Heart left ventricle (tissue), 16 donors: ENCODE measurements around the gene ASTE1. TPM values are rescaled to one million over a fixed set of nuclear protein-coding genes. Genes with fewer than 3 reads are reported as not detected.

Source experiments
- ATAC-seq, 4 donors: fragments of 200-7000 bp; cut with Tn5 transposase; one replicate each; pipeline ENCODE4 v1.9.1; 2020 to 2022; ENCODE audit warnings: moderate library complexity in 4 of 4, mild to moderate bottlenecking in 3 of 4, moderate number of reproducible peaks in 1 of 4
- DNase-seq, 5 donors: peaks; one replicate each; pipeline ENCODE4 v3.0.0-alpha.2; 2020
- H3K27ac ChIP-seq, 12 donors: fragments of 200-600 bp; sonication (generic) in 4 of 12; one replicate each; pipeline versions ENCODE4 v1.5.0 to v1.8.0; 2016 to 2022; ENCODE audit warnings: mild to moderate bottlenecking in 2 of 12
- H3K27me3 ChIP-seq, 9 donors: fragments of 200-600 bp; sonication (generic) in 2 of 9; one replicate each; pipeline versions ENCODE4 v1.5.1 to v1.8.0; 2016 to 2022; ENCODE audit warnings: mild to moderate bottlenecking in 3 of 9
- H3K36me3 ChIP-seq, 9 donors: fragments of 200-600 bp; sonication (generic) in 2 of 9; one replicate each; pipeline versions ENCODE4 v1.5.0 to v1.8.0; 2018 to 2022; ENCODE audit warnings: mild to moderate bottlenecking in 2 of 9
- H3K4me1 ChIP-seq, 12 donors: fragments of 200-600 bp; sonication (generic) in 4 of 12; one replicate each; pipeline versions ENCODE4 v1.5.0 to v1.8.0; 2016 to 2022; ENCODE audit warnings: mild to moderate bottlenecking in 3 of 12
- H3K4me3 ChIP-seq, 12 donors: fragments of 200-600 bp; sonication (generic) in 4 of 12; one replicate each; pipeline versions ENCODE4 v1.5.0 to v1.8.0; 2017 to 2022; ENCODE audit warnings: mild to moderate bottlenecking in 9 of 12, moderate library complexity in 4 of 12
- H3K9me3 ChIP-seq, 12 donors: fragments of 200-600 bp; sonication (generic) in 4 of 12; one replicate each; pipeline versions ENCODE4 v1.5.0 to v1.8.0; 2016 to 2022; ENCODE audit warnings: mild to moderate bottlenecking in 1 of 12
- CTCF ChIP-seq, 12 donors: fragments of 200-600 bp; sonication (generic) in 4 of 12; IDR thresholded peaks; one replicate each; pipeline versions ENCODE4 v1.5.0 to v1.8.0; 2018 to 2022; ENCODE audit warnings: antibody characterized with exemption in 12 of 12, mild to moderate bottlenecking in 5 of 12
- POLR2A ChIP-seq, 2 donors: fragments of 450-650 bp; IDR thresholded peaks; one replicate each; pipeline ENCODE4 v1.6.1; 2017; ENCODE audit warnings: antibody characterized with exemption in 2 of 2, mild to moderate bottlenecking in 2 of 2, moderate library complexity in 2 of 2
- WGBS, 4 donors: extraction: QIAGEN DNeasy Blood & Tissue Kit in 2 of 4; methylation state at CpG; one replicate each; pipeline versions ENCODE4 v1.1.5 to v1.1.7; 2013 to 2018; 5-methylcytosine and 5-hydroxymethylcytosine counted together
- intact Hi-C, 10 donors: fragments of 100-400 bp; cut with DNase I; formaldehyde crosslinking; loops; one replicate each; pipeline versions ENCODE4 v1.11.1 to v1.14.2; 2022
- polyA plus RNA-seq, 2 donors: library from polyadenylated mRNA; stranded (reverse); fragments of 200-250 nt; gene quantifications; one replicate each; pipeline ENCODE4 v1.2.3, GENCODE V29; 2013
- total RNA-seq, 9 donors: library from RNA; depleted of rRNA in 2 of 9; stranded (reverse); fragments of >200 nt in 2 of 9; fragmentation: NEBNext Ultra II Directional in 3 of 9; extraction: Animal tissue kit (Norgen Biotek cat#: 25700) in 3 of 9; gene quantifications; one replicate each; pipeline versions ENCODE4 v1.1.0 to v1.2.4, GENCODE V29; 2016 to 2023
- donor health status: ischemic (EF 13 %, LVEDD 7.1; RV severe dilation, severe dysfunction).
- donor health status: healthy with polysubstance abuse.
- donor health status: DM: no; HTN: yes; CAD: no.
- donor health status: DM: no; HTN: no; CAD: no.
- donor health status: ischemic (EF 25% LVEDD 6.9; RV normal size, moderate dysfunction).
- donor health status: ischemic (EF 25% LVEDD 5.7; RV mildly dilated, moderate dysfunction).
- donor health status: healthy.
- donor health status: DM: yes; HTN: yes; CAD: no.
- donor health status: ischemic (EF 35%, LVEDD 5.7; RV mildly dilated, moderate dysfunction).
- donor health status: nonischemic (EF 11% LVEDD 7.7; RV severe dilation, severe dysfunction).
- donor health status: DM: yes; HTN: yes; CAD: no.
- donor health status: PGD.
- donor health status: ischemic (EF 29% LVEDD 5.4; RV normal size, mild dysfunction).
- donor health status: nonischemic (EF 23%, LVEDD 6.1; RV moderate dilation, normal function).

ASTE1 gene
- total and polyA plus RNA-seq, 11 donors = 1.4 to 5.7 (median 3.1) TPM

- Histone ChIP-seq H3K4me3 (no peak overlapping the region), H3K27me3 (no peaks in the 10 kb centered on the region), H3K4me1 (peaks cover 0 to 31% (median 19%) of the 10 kb centered on the region in 12 donors), H3K36me3 (no peaks in the 10 kb centered on the region), H3K9me3 (no peaks in the 10 kb centered on the region), H3K27ac (peak overlapping the region in 8 of 12 donors; percentile 2 to 66 (median 39))
- WGBS, 4 donors = 35 to 56% (median 47%) methylated on average over 2 of the region's 2 CpGs
- TF ChIP-seq CTCF (IDR thresholded peaks at IDR 0.05) = no peak
- TF ChIP-seq POLR2A (IDR thresholded peaks at IDR 0.05) = no peak
- ATAC-seq (peak in 2 of 4 donors; percentile 19 to 21), DNase-seq (no peak)
- intact Hi-C loops = no loop called here
Observed at GRCh38 chr3:131072099-131072559, 45.5 kb upstream of the ASTE1 start.

GRCh38 chr3:131067983-131068382, 41.4 kb upstream of the ASTE1 start:
- Histone ChIP-seq H3K4me1 (peaks cover 0 to 14% (median 6%) of the 10 kb centered on the region in 12 donors), H3K27me3 (no peaks in the 10 kb centered on the region), H3K27ac (no peak overlapping the region), H3K4me3 (no peak overlapping the region), H3K36me3 (no peaks in the 10 kb centered on the region), H3K9me3 (no peaks in the 10 kb centered on the region)
- ATAC-seq (peak; percentile 42 to 61 (median 54)), DNase-seq (peak in 4 of 5 donors; percentile 36 to 69 (median 46))
- TF ChIP-seq POLR2A (IDR thresholded peaks at IDR 0.05) (no peak), CTCF (IDR thresholded peaks at IDR 0.05) (no peak)
- intact Hi-C loops = loop anchor here in 1 of 10 donors (10.0 kb wide), 1 partner anchor 317 kb away; the partner anchor contains the start of gene NUDT16

GRCh38 chr3:131053043-131053859, 26.6 kb upstream of the ASTE1 start:
- Histone ChIP-seq H3K27me3 (no peaks in the 10 kb centered on the region), H3K9me3 (no peaks in the 10 kb centered on the region), H3K4me1 (no peaks in the 10 kb centered on the region), H3K27ac (no peak overlapping the region), H3K4me3 (no peak overlapping the region), H3K36me3 (no peaks in the 10 kb centered on the region)
- DNase-seq = no peak
- TF ChIP-seq CTCF (IDR thresholded peaks at IDR 0.05) (peak; percentile 22 to 70 (median 54)), POLR2A (IDR thresholded peaks at IDR 0.05) (no peak)
- 69 to 74% (median 72%) methylated on average over 3 of the region's 3 CpGs for WGBS, 4 donors
- no peak for ATAC-seq
- intact Hi-C loops = loop anchor here (5.0 to 10.0 kb wide), 6 partner anchors 452 to 982 kb away; partner anchors contain the start of genes CPNE4 (in 1 of the 10) and MRPL3 (in 1 of the 10)

DNA sequence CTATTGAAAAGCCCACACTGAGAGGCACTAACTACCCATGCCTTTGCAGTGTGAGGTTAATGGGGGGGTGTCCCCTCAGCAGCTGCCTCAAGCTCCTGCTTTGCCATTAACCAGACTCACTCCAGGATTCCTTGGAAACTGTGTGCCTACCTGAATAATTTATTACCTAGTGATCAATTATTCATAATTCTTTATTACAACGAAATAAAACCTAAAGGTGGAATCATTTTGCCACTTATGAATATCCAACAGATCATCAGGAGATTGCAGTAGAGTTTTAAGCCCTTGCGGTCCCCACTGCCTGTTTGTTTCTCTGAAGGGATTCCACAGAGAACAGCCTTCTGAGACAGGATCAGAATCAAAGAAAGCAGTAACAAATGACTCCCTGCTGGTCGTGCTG, 23.4 kb upstream of the ASTE1 start:
- no peaks in the 10 kb centered on the region for H3K4me1 ChIP-seq
- peaks cover 0 to 5% (median 0%) of the 10 kb centered on the region in 12 donors for H3K9me3 ChIP-seq
- H3K4me3 ChIP-seq = no peak overlapping the region
- H3K27ac ChIP-seq = no peak overlapping the region
- 78 to 85% (median 84%) methylated on average over 3 of the region's 3 CpGs for WGBS, 4 donors
- DNase-seq = no peak
- H3K27me3 ChIP-seq = no peaks in the 10 kb centered on the region
- no peak for ATAC-seq
- TF ChIP-seq POLR2A (IDR thresholded peaks at IDR 0.05) (no peak), CTCF (IDR thresholded peaks at IDR 0.05) (no peak)
- intact Hi-C loops = loop anchor here (5.0 to 10.0 kb wide), 6 partner anchors 455 to 985 kb away; partner anchors contain the start of genes CPNE4 (in 1 of the 10) and MRPL3 (in 1 of the 10)
- H3K36me3 ChIP-seq = no peaks in the 10 kb centered on the region
